Stomach (tissue), 4 donors: ENCODE measurements around the gene CCR7.

Experiments
- CTCF ChIP-seq, 7 experiments: fragments of 450-650 bp in 4 of 7; fragments of 200-600 bp in 3 of 7; sonication (generic) in 3 of 7; IDR thresholded peaks; one replicate each; pipeline ENCODE4 v1.5.1; 2016 to 2019; ENCODE audit warnings: antibody characterized with exemption in 7 of 7, control low read depth in 2 of 7, mild to moderate bottlenecking in 1 of 7
- EP300 ChIP-seq: sonication (generic); formaldehyde crosslinking; IDR thresholded peaks from one replicate; pipeline ENCODE4 v1.6.1; 2017; ENCODE audit warnings: antibody characterized with exemption
- POLR2A ChIP-seq, 4 donors: fragments of 450-650 bp; IDR thresholded peaks; one replicate each; pipeline ENCODE4 v1.6.1; 2016; ENCODE audit warnings: antibody characterized with exemption in 4 of 4, control low read depth in 2 of 4, mild to moderate bottlenecking in 1 of 4, moderate library complexity in 1 of 4
- POLR2AphosphoS5 ChIP-seq, 3 donors: sonication (generic); formaldehyde crosslinking; IDR thresholded peaks; one replicate each; pipeline ENCODE4 v1.6.1; 2016; ENCODE audit warnings: antibody characterized with exemption in 3 of 3

- TF ChIP-seq CTCF (IDR thresholded peaks at IDR 0.05): no peak
- TF ChIP-seq POLR2AphosphoS5 (IDR thresholded peaks at IDR 0.05): no peak
- TF ChIP-seq POLR2A (IDR thresholded peaks at IDR 0.05): no peak
- no peak for TF ChIP-seq EP300
Measured at GRCh38 chr17:40606548-40607353, 41.5 kb upstream of the CCR7 start.
